Peyer's patch (tissue), 4 donors: ENCODE measurements around the gene LYPD5. TPM values are rescaled to one million over a fixed set of nuclear protein-coding genes. Genes with fewer than 3 reads are reported as not detected.
"Not testable (repeated sequence)": the region's sequence is repeated elsewhere in the genome, so short reads cannot be mapped to it uniquely, and the experiment has no call there.

Experiments used
- DNase-seq, 3 donors: peaks; one replicate each; pipeline ENCODE4 v3.0.0-alpha.2; 2017 to 2019
- H3K27ac ChIP-seq, 4 donors: fragments of 200-600 bp; sonication (generic); one replicate each; pipeline ENCODE4 v1.5.1; 2016 to 2019
- H3K27me3 ChIP-seq, 2 donors: fragments of 200-600 bp; sonication (generic); one replicate each; pipeline ENCODE4 v1.5.1; 2019
- H3K36me3 ChIP-seq, 3 donors: fragments of 200-600 bp; sonication (generic); one replicate each; pipeline ENCODE4 v1.5.1; 2016 to 2019
- H3K4me1 ChIP-seq, 4 donors: fragments of 200-600 bp; sonication (generic); one replicate each; pipeline ENCODE4 v1.5.1; 2016 to 2019
- H3K4me3 ChIP-seq, 4 donors: fragments of 200-600 bp; sonication (generic); 1 replicate in 3 of 4; 2 replicates in 1 of 4; pipeline ENCODE4 v1.5.1; 2016 to 2019; ENCODE audit warnings: mild to moderate bottlenecking in 1 of 4
- H3K9me3 ChIP-seq, 4 donors: fragments of 200-600 bp; sonication (generic); one replicate each; pipeline ENCODE4 v1.5.1; 2016 to 2019; ENCODE audit warnings: mild to moderate bottlenecking in 1 of 4
- CTCF ChIP-seq, 6 experiments: fragments of 450-650 bp in 4 of 6; fragments of 200-600 bp in 2 of 6; sonication (generic) in 1 of 6; IDR thresholded peaks; one replicate each; pipeline ENCODE4 v1.5.1; 2017 to 2019; ENCODE audit warnings: antibody characterized with exemption in 6 of 6, mild to moderate bottlenecking in 3 of 6, moderate library complexity in 1 of 6
- POLR2A ChIP-seq, 2 donors: fragments of 450-650 bp; IDR thresholded peaks; one replicate each; pipeline ENCODE4 v1.5.1; 2017; ENCODE audit warnings: antibody characterized with exemption in 2 of 2, mild to moderate bottlenecking in 2 of 2, moderate library complexity in 2 of 2
- total RNA-seq, 4 donors: library from RNA; depleted of rRNA; stranded (reverse); fragments of >200 nt; gene quantifications; one replicate each; pipeline ENCODE4 v1.1.0, GENCODE V29; 2016

Gene LYPD5
- total RNA-seq, 4 donors from 2014 or later: 0.27 to 1.7 TPM; not detected in 2

- TF ChIP-seq CTCF (IDR thresholded peaks at IDR 0.05) (no peak), POLR2A (IDR thresholded peaks at IDR 0.05) (no peak)
- H3K4me1 ChIP-seq: peaks cover 0 to 7% (median 0%) of the 10 kb centered on the region in 4 donors
- DNase-seq: no peak
- H3K9me3 ChIP-seq: no peaks in the 10 kb centered on the region
- no peaks in the 10 kb centered on the region for H3K27me3 ChIP-seq
- H3K36me3 ChIP-seq: no peaks in the 10 kb centered on the region
- H3K27ac ChIP-seq: no peak overlapping the region
- H3K4me3 ChIP-seq: no peak overlapping the region
These were observed 16.3 kb upstream of the LYPD5 start for GRCh38 chr19:43818500-43818899.

GRCh38 chr19:43817454-43817853, 15.2 kb upstream of the LYPD5 start:
- H3K9me3 ChIP-seq, H3K27ac ChIP-seq, H3K4me1 ChIP-seq, H3K27me3 ChIP-seq, H3K4me3 ChIP-seq, DNase-seq, H3K36me3 ChIP-seq: not testable (repeated sequence)

GRCh38 chr19:43814663-43815352, 12.6 kb upstream of the LYPD5 start:
- H3K36me3 ChIP-seq: no peaks in the 10 kb centered on the region
- TF ChIP-seq CTCF (IDR thresholded peaks at IDR 0.05) (no peak), POLR2A (IDR thresholded peaks at IDR 0.05) (no peak)
- no peaks in the 10 kb centered on the region for H3K9me3 ChIP-seq
- DNase-seq: no peak
- H3K27me3 ChIP-seq: no peaks in the 10 kb centered on the region
- no peak overlapping the region for H3K27ac ChIP-seq
- H3K4me3 ChIP-seq: no peak overlapping the region
- H3K4me1 ChIP-seq: no peaks in the 10 kb centered on the region

- Histone ChIP-seq H3K36me3 (no peaks in the 10 kb centered on the region), H3K27me3 (no peaks in the 10 kb centered on the region), H3K4me3 (no peak overlapping the region), H3K4me1 (no peaks in the 10 kb centered on the region), H3K9me3 (no peaks in the 10 kb centered on the region), H3K27ac (no peak overlapping the region)
- no peak for DNase-seq
- TF ChIP-seq POLR2A (IDR thresholded peaks at IDR 0.05) (no peak), CTCF (IDR thresholded peaks at IDR 0.05) (no peak)
These were observed 10.4 kb upstream of the LYPD5 start for GRCh38 chr19:43812688-43813087.

GRCh38 chr19:43812259-43812658, 10.0 kb upstream of the LYPD5 start:
- Histone ChIP-seq H3K4me3 (no peak overlapping the region), H3K9me3 (no peaks in the 10 kb centered on the region), H3K27me3 (no peaks in the 10 kb centered on the region), H3K4me1 (no peaks in the 10 kb centered on the region), H3K36me3 (no peaks in the 10 kb centered on the region), H3K27ac (no peak overlapping the region)
- DNase-seq: no peak
- TF ChIP-seq CTCF (IDR thresholded peaks at IDR 0.05) (no peak), POLR2A (IDR thresholded peaks at IDR 0.05) (no peak)

- Histone ChIP-seq H3K27me3 (no peaks in the 10 kb centered on the region), H3K36me3 (no peaks in the 10 kb centered on the region), H3K4me1 (no peaks in the 10 kb centered on the region), H3K27ac (no peak overlapping the region), H3K4me3 (no peak overlapping the region), H3K9me3 (no peaks in the 10 kb centered on the region)
- DNase-seq: no peak
- TF ChIP-seq POLR2A (IDR thresholded peaks at IDR 0.05): no peak
- no peak for TF ChIP-seq CTCF (IDR thresholded peaks at IDR 0.05)
These were observed 9.6 kb upstream of the LYPD5 start for GRCh38 chr19:43811837-43812236.
